PFSK-1 (cell line): ENCODE measurements around the gene DOLPP1.

Experiments
- FOXP2 ChIP-seq: optimal IDR thresholded peaks from 2 replicates; pipeline ENCODE3; 2011; ENCODE audit warnings: borderline replicate concordance, control low read depth, inconsistent platforms; ENCODE audit not compliant: insufficient read depth; ENCODE audit errors: extremely low read length, extremely low read depth
- POLR2AphosphoS5 ChIP-seq: IDR thresholded peaks from 2 replicates; pipeline ENCODE4 v1.6.1; 2012; ENCODE audit warnings: low read depth, mild to moderate bottlenecking, control low read depth, low read length, moderate library complexity
- REST ChIP-seq, 2 experiments: IDR thresholded peaks; 2 replicates each; pipeline versions ENCODE4 v1.6.1 to v1.8.0; 2011 to 2012; ENCODE audit warnings: low read depth in 2 of 2, low read length in 2 of 2, control low read depth in 1 of 2, inconsistent platforms in 1 of 2, mild to moderate bottlenecking in 1 of 2, moderate library complexity in 1 of 2; ENCODE audit not compliant: insufficient read depth in 1 of 2
- SIN3A ChIP-seq: IDR thresholded peaks from 2 replicates; pipeline ENCODE4 v1.6.1; 2012; ENCODE audit warnings: mild to moderate bottlenecking, low read length, moderate library complexity, borderline replicate concordance; ENCODE audit not compliant: insufficient read depth
- TAF1 ChIP-seq: IDR thresholded peaks from 2 replicates; pipeline ENCODE4 v1.6.1; 2012; ENCODE audit warnings: low read length, control low read depth, borderline replicate concordance; ENCODE audit not compliant: insufficient read depth

The DOLPP1 gene

GRCh38 chr9:129130791-129131190 is 49.9 kb downstream of the DOLPP1 start:
- TF ChIP-seq REST (IDR thresholded peaks at IDR 0.05; ENCODE audit: insufficient read depth in 1 of 2, low read depth in 2 of 2, low read length in 2 of 2): no peak
- TF ChIP-seq FOXP2: no peak
- no peak for TF ChIP-seq TAF1
- no peak for TF ChIP-seq POLR2AphosphoS5
- no peak for TF ChIP-seq SIN3A

- TF ChIP-seq TAF1 (no peak), FOXP2 (no peak), REST (IDR thresholded peaks at IDR 0.05; ENCODE audit: insufficient read depth in 1 of 2, low read depth in 2 of 2, low read length in 2 of 2) (no peak), POLR2AphosphoS5 (no peak)
These were observed 50.6 kb downstream of the DOLPP1 start for GRCh38 chr9:129131300-129132145.

GRCh38 chr9:129133082-129133481 is 52.2 kb downstream of the DOLPP1 start:
- TF ChIP-seq TAF1: no peak
- no peak for TF ChIP-seq POLR2AphosphoS5
- no peak for TF ChIP-seq FOXP2
- no peak for TF ChIP-seq SIN3A
- TF ChIP-seq REST (IDR thresholded peaks at IDR 0.05; ENCODE audit: insufficient read depth in 1 of 2, low read depth in 2 of 2, low read length in 2 of 2): no peak

- TF ChIP-seq POLR2AphosphoS5 (no peak), SIN3A (no peak), TAF1 (no peak), FOXP2 (no peak), REST (IDR thresholded peaks at IDR 0.05; ENCODE audit: insufficient read depth in 1 of 2, low read depth in 2 of 2, low read length in 2 of 2) (no peak)
These were observed 54.6 kb downstream of the DOLPP1 start for GRCh38 chr9:129135476-129135875.
